HCT116 (cell line): Measurements from ENCODE around the gene ACVR1. TPM values are rescaled to one million over a fixed set of nuclear protein-coding genes. Genes with fewer than 3 reads are reported as not detected.

Source experiments
- ATAC-seq: fragments of 200-7000 bp; cut with Tn5 transposase; 2 replicates; pipeline ENCODE4 v1.9.1; 2020; ENCODE audit warnings: mild to moderate bottlenecking, moderate library complexity
- BruUV-seq: library from RNA; stranded (reverse); fragments of 400-500 nt; replicated peaks from 2 replicates; lab custom pipeline; 2021; lab: Mats Ljungman, UMichigan
- CTCF ChIA-PET: fragments of 300-600 bp; sonication (Branson Sonifier 250); formaldehyde crosslinking; loops from one replicate; lab custom pipeline; 2021; ENCODE audit warnings: antibody characterized with exemption; lab: Charles Lee
- POLR2A ChIA-PET: fragments of 300-600, 350-600 bp; sonication (Branson Sonifier 250); formaldehyde crosslinking; loops from one replicate; lab custom pipeline; 2021; ENCODE audit warnings: antibody characterized with exemption; lab: Charles Lee
- RAD21 ChIA-PET, 2 experiments: fragments of 300-600 bp; sonication (Branson Sonifier 250); formaldehyde crosslinking; loops; one replicate each; lab custom pipeline; 2023; ENCODE audit warnings: low total read pairs in 2 of 2; ENCODE audit not compliant: uncharacterized antibody in 2 of 2, unreplicated experiment in 2 of 2, low non-redundant PET in 1 of 2; lab: Charles Lee
- DNase-seq: peaks from one replicate; pipeline ENCODE4 v3.0.0-alpha.2; 2010; ENCODE audit warnings: low read depth, low spot score
- H2AFZ ChIP-seq: fragments of 200-600 bp; shearing (Covaris generic), sonication (generic); 2 replicates; pipeline ENCODE4 v1.6.1; 2017; ENCODE audit warnings: low read depth, mixed run types, mixed read lengths, antibody characterized with exemption, low read length; ENCODE audit not compliant: poor library complexity, severe bottlenecking
- H3K27ac ChIP-seq: 2 replicates; pipeline ENCODE4 v1.5.1; 2012; ENCODE audit warnings: low read depth, low read length
- H3K27me3 ChIP-seq: fragments of 200-600 bp; sonication (generic); 2 replicates; pipeline ENCODE4 v1.6.1; 2016; ENCODE audit warnings: mixed run types, low read length, mixed read lengths; ENCODE audit not compliant: insufficient read depth
- H3K36me3 ChIP-seq, 2 experiments: fragments of 200-500 bp in 1 of 2; fragments of 200-600 bp in 1 of 2; sonication (Bioruptor generic) in 1 of 2; sonication (generic) in 1 of 2; 2 replicates each; pipeline versions ENCODE4 v1.5.1 to v1.6.1; 2014 to 2016; ENCODE audit warnings: low read length in 2 of 2, inconsistent platforms in 1 of 2, mixed read lengths in 1 of 2, mixed run types in 1 of 2; ENCODE audit not compliant: insufficient read depth in 2 of 2, control insufficient read depth in 1 of 2
- H3K4me1 ChIP-seq, 2 experiments: fragments of 200-600 bp in 1 of 2; sonication (generic) in 1 of 2; 2 replicates each; pipeline versions ENCODE4 v1.5.1 to v1.6.1; 2012 to 2017; ENCODE audit warnings: low read length in 2 of 2, inconsistent platforms in 1 of 2, mild to moderate bottlenecking in 1 of 2, mixed read lengths in 1 of 2, mixed run types in 1 of 2, moderate library complexity in 1 of 2; ENCODE audit not compliant: insufficient read depth in 2 of 2, control insufficient read depth in 1 of 2
- H3K4me2 ChIP-seq: fragments of 200-600 bp; sonication (generic); 2 replicates; pipeline ENCODE4 v1.6.1; 2017; ENCODE audit warnings: mixed run types, low read length, mixed read lengths
- H3K4me3 ChIP-seq, 2 experiments: fragments of 200-600 bp in 1 of 2; sonication (generic) in 1 of 2; replicated peaks in 1 of 2; 2 replicates each; pipeline ENCODE4 v1.5.1; 2011 to 2016; ENCODE audit warnings: low read length in 2 of 2, control low read depth in 1 of 2, low read depth in 1 of 2, mild to moderate bottlenecking in 1 of 2, mixed read lengths in 1 of 2, mixed run types in 1 of 2
- H3K79me2 ChIP-seq: fragments of 200-600 bp; sonication (generic); 2 replicates; pipeline ENCODE4 v1.6.1; 2017; ENCODE audit warnings: mild to moderate bottlenecking, mixed run types, low read length, moderate library complexity, mixed read lengths; ENCODE audit not compliant: insufficient read depth
- H3K9ac ChIP-seq: fragments of 200-600 bp; sonication (generic); 2 replicates; pipeline ENCODE4 v1.6.1; 2016; ENCODE audit warnings: low read length, mixed read lengths
- H3K9me2 ChIP-seq: fragments of 200-600 bp; sonication (generic), shearing (Covaris generic); 2 replicates; pipeline ENCODE4 v1.6.1; 2017; ENCODE audit warnings: mixed run types, mild to moderate bottlenecking, moderate library complexity; ENCODE audit not compliant: insufficient read depth
- H3K9me3 ChIP-seq, 2 experiments: fragments of 200-500 bp in 1 of 2; fragments of 200-600 bp in 1 of 2; sonication (Bioruptor generic) in 1 of 2; sonication (generic) in 1 of 2; 2 replicates each; pipeline ENCODE4 v1.6.1; 2014 to 2017; ENCODE audit warnings: low read length in 2 of 2, mixed read lengths in 2 of 2, inconsistent platforms in 1 of 2, low read depth in 1 of 2, mild to moderate bottlenecking in 1 of 2, mixed run types in 1 of 2, moderate library complexity in 1 of 2; ENCODE audit not compliant: control insufficient read depth in 1 of 2, insufficient read depth in 1 of 2
- H4K20me1 ChIP-seq: fragments of 200-600 bp; sonication (generic), shearing (Covaris generic); 2 replicates; pipeline ENCODE4 v1.6.1; 2017; ENCODE audit warnings: mixed run types, mild to moderate bottlenecking, moderate library complexity; ENCODE audit not compliant: insufficient read depth
- ATF3 ChIP-seq: IDR thresholded peaks from 2 replicates; pipeline ENCODE4 v1.6.1; 2012
- CBX3 ChIP-seq: IDR thresholded peaks from 2 replicates; pipeline ENCODE4 v1.6.1; 2012; ENCODE audit warnings: low read depth
- CEBPB ChIP-seq: IDR thresholded peaks from 2 replicates; pipeline ENCODE4 v1.6.1; 2012; ENCODE audit warnings: low read depth
- ELF1 ChIP-seq: IDR thresholded peaks from 2 replicates; pipeline ENCODE4 v1.6.1; 2012; ENCODE audit warnings: low read depth, borderline replicate concordance
- FOSL1 ChIP-seq: IDR thresholded peaks from 2 replicates; pipeline ENCODE4 v1.6.1; 2012; ENCODE audit warnings: low read depth
- MAX ChIP-seq: IDR thresholded peaks from 2 replicates; pipeline ENCODE4 v1.6.1; 2012
- POLR2A ChIP-seq: IDR thresholded peaks from 2 replicates; pipeline ENCODE4 v1.7.0; 2011; ENCODE audit warnings: borderline replicate concordance; ENCODE audit not compliant: insufficient read depth, insufficient read length; ENCODE audit errors: extremely low read depth
- POLR2AphosphoS5 ChIP-seq: IDR thresholded peaks from 2 replicates; pipeline ENCODE4 v1.6.1; 2011; ENCODE audit warnings: mild to moderate bottlenecking, low read depth, low read length, moderate library complexity
- RAD21 ChIP-seq: IDR thresholded peaks from 2 replicates; pipeline ENCODE4 v1.6.1; 2012; ENCODE audit warnings: low read depth, mild to moderate bottlenecking
- REST ChIP-seq: IDR thresholded peaks from 2 replicates; pipeline ENCODE4 v1.6.1; 2012; ENCODE audit warnings: low read depth
- SIN3A ChIP-seq: IDR thresholded peaks from 2 replicates; pipeline ENCODE4 v1.6.1; 2012; ENCODE audit warnings: low read depth
- TCF7L2 ChIP-seq: IDR thresholded peaks from 2 replicates; pipeline ENCODE4 v1.7.0; 2011; ENCODE audit warnings: borderline replicate concordance, inconsistent platforms; ENCODE audit not compliant: insufficient read depth, insufficient read length; ENCODE audit errors: extremely low read depth
- YY1 ChIP-seq: IDR thresholded peaks from 2 replicates; pipeline ENCODE4 v1.6.1; 2011; ENCODE audit warnings: low read length, low read depth, moderate library complexity, mild to moderate bottlenecking; ENCODE audit not compliant: insufficient replicate concordance; ENCODE audit errors: extremely low read depth
- ZFX ChIP-seq: fragments of 450-650 bp; IDR thresholded peaks from 2 replicates; pipeline ENCODE4 v1.6.1; 2017
- intact Hi-C: fragments of 100-400 bp; cut with micrococcal nuclease; formaldehyde crosslinking; loops from 2 replicates; pipeline ENCODE4 v1.10.0; 2022
- total RNA-seq: library from RNA; stranded (reverse); gene quantifications from one replicate; pipeline ENCODE4 v1.2.1, GENCODE V29; 2021; ENCODE audit not compliant: unreplicated experiment

The ACVR1 gene
- total RNA-seq, 1 experiment from 2014 or later: 16.9 TPM

GRCh38 chr2:157692768-157693167 lies 183.4 kb downstream of the ACVR1 start:
- DNase-seq (no peak), ATAC-seq (no peak)
- H3K27me3 ChIP-seq: no peaks in the 10 kb centered on the region
- RAD21 ChIA-PET: no interaction called here
- no peaks in the 10 kb centered on the region for H3K4me1 ChIP-seq
- H3K4me2 ChIP-seq: no peak overlapping the region
- H4K20me1 ChIP-seq: no peaks in the 10 kb centered on the region
- POLR2A ChIA-PET: no interaction called here
- no peak overlapping the region for H3K27ac ChIP-seq
- no peaks in the 10 kb centered on the region for H3K9me3 ChIP-seq
- BruUV-seq: no TSS peak
- H3K9me2 ChIP-seq: no peaks in the 10 kb centered on the region
- no peak overlapping the region for H3K4me3 ChIP-seq
- H3K36me3 ChIP-seq: no peaks in the 10 kb centered on the region
- intact Hi-C loops: no loop called here
- H3K9ac ChIP-seq: no peak overlapping the region
- TF ChIP-seq CEBPB (no peak), CBX3 (no peak), REST (no peak)
- no peak overlapping the region for H2AFZ ChIP-seq
- no peaks in the 10 kb centered on the region for H3K79me2 ChIP-seq
- CTCF ChIA-PET: no interaction called here

- H3K9ac ChIP-seq: no peak overlapping the region
- RAD21 ChIA-PET: no interaction called here
- no peak overlapping the region for H3K27ac ChIP-seq
- no peaks in the 10 kb centered on the region for H3K36me3 ChIP-seq
- H3K9me2 ChIP-seq: no peaks in the 10 kb centered on the region
- CTCF ChIA-PET: no interaction called here
- no peak overlapping the region for H3K4me3 ChIP-seq
- H3K9me3 ChIP-seq: no peaks in the 10 kb centered on the region
- H2AFZ ChIP-seq: no peak overlapping the region
- DNase-seq: no peak
- H3K79me2 ChIP-seq: no peaks in the 10 kb centered on the region
- intact Hi-C loops: no loop called here
- H3K27me3 ChIP-seq: no peaks in the 10 kb centered on the region
- BruUV-seq: no TSS peak
- no peaks in the 10 kb centered on the region for H3K4me1 ChIP-seq
- no peak overlapping the region for H3K4me2 ChIP-seq
- POLR2A ChIA-PET: no interaction called here
- no peak for ATAC-seq
- H4K20me1 ChIP-seq: no peaks in the 10 kb centered on the region
- no peak for TF ChIP-seq POLR2A
- no peak for TF ChIP-seq TCF7L2
- TF ChIP-seq SIN3A: no peak
- no peak for TF ChIP-seq ZFX
- TF ChIP-seq MAX: no peak
- no peak for TF ChIP-seq RAD21
- TF ChIP-seq CBX3: no peak
- TF ChIP-seq YY1: no peak
- no peak for TF ChIP-seq POLR2AphosphoS5
- no peak for TF ChIP-seq ATF3
- no peak for TF ChIP-seq ELF1
- no peak for TF ChIP-seq REST
- no peak for TF ChIP-seq FOSL1
These were observed 184.4 kb downstream of the ACVR1 start for GRCh38 chr2:157691695-157692094.
